BLaER1 treated with 17β-estradiol and CSF1 and Interleukin-3, amounts not matched to agents 10 nM and 100 nM (cell line): ENCODE data around the gene UTP18.

Experiments used
- H3K27ac ChIP-seq, 11 experiments: shearing (Covaris generic); formaldehyde crosslinking; 2 replicates each; pipeline ENCODE4 v1.8.1; 2022
- H3K27me3 ChIP-seq, 11 experiments: shearing (Covaris generic); formaldehyde crosslinking; 2 replicates each; pipeline ENCODE4 v1.8.1; 2022
- H3K36me3 ChIP-seq, 11 experiments: shearing (Covaris generic); formaldehyde crosslinking; 2 replicates each; pipeline ENCODE4 v1.8.1; 2022
- H3K4me1 ChIP-seq, 10 experiments: shearing (Covaris generic); formaldehyde crosslinking; 2 replicates each; pipeline ENCODE4 v1.8.1; 2022
- H3K4me2 ChIP-seq, 11 experiments: shearing (Covaris generic); formaldehyde crosslinking; 2 replicates each; pipeline ENCODE4 v1.8.1; 2022
- H3K4me3 ChIP-seq, 10 experiments: shearing (Covaris generic); formaldehyde crosslinking; 2 replicates each; pipeline ENCODE4 v1.8.1; 2022
- H3K9ac ChIP-seq, 11 experiments: shearing (Covaris generic); formaldehyde crosslinking; 2 replicates each; pipeline ENCODE4 v1.8.1; 2022
- H3K9me3 ChIP-seq, 11 experiments: shearing (Covaris generic); formaldehyde crosslinking; replicated peaks in 1 of 11; 2 replicates each; pipeline ENCODE4 v1.8.1; 2022
- H4K20me1 ChIP-seq, 11 experiments: shearing (Covaris generic); formaldehyde crosslinking; 2 replicates each; pipeline ENCODE4 v1.8.1; 2022
- Cebpa-rat ChIP-seq, 11 experiments: shearing (Covaris generic); IDR thresholded peaks; 2 replicates each; pipeline ENCODE4 v1.8.1; 2022

Gene UTP18

GRCh38 chr17:51230306-51230705, 30.0 kb upstream of the UTP18 start:
- Histone ChIP-seq H3K4me3 (no peak overlapping the region), H3K27ac (peak overlapping the region in 9 of 11 experiments; percentile 2 to 56 (median 35); a peak in 15 of 22 replicates), H3K9ac (no peak overlapping the region), H3K27me3 (no peaks in the 10 kb centered on the region), H3K36me3 (peaks cover 3 to 35% (median 17%) of the 10 kb centered on the region in 11 experiments; a peak in 18 of 22 replicates), H4K20me1 (peaks cover 0 to 96% (median 25%) of the 10 kb centered on the region in 11 experiments; a peak in 14 of 22 replicates), H3K9me3 (0 out of 22 replicates have a peak, but pooled peaks cover 0 to 4% (median 0%) of the 10 kb centered on the region in 11 experiments), H3K4me1 (peaks cover 38 to 76% (median 58%) of the 10 kb centered on the region in 10 experiments), H3K4me2 (peak overlapping the region; percentile 30 to 69 (median 54); a peak in 21 of 22 replicates)
- no peak for TF ChIP-seq Cebpa-rat (IDR thresholded peaks at IDR 0.05)

GRCh38 chr17:51231999-51232398, 28.3 kb upstream of the UTP18 start:
- H3K27ac ChIP-seq: no peak overlapping the region
- H3K27me3 ChIP-seq: no peaks in the 10 kb centered on the region
- peaks cover 0 to 16% (median 8%) of the 10 kb centered on the region in 11 experiments; a peak in 13 of 22 replicates for H3K9me3 ChIP-seq
- no peak overlapping the region for H3K9ac ChIP-seq
- H3K4me2 ChIP-seq: peak overlapping the region in 3 of 11 experiments; percentile 15 to 46 (median 42); a peak in 3 of 22 replicates
- H4K20me1 ChIP-seq: peaks cover 0 to 94% (median 19%) of the 10 kb centered on the region in 11 experiments; a peak in 13 of 22 replicates
- no peak for TF ChIP-seq Cebpa-rat (IDR thresholded peaks at IDR 0.05)
- H3K4me1 ChIP-seq: peaks cover 30 to 59% (median 44%) of the 10 kb centered on the region in 10 experiments
- H3K4me3 ChIP-seq: no peak overlapping the region
- peaks cover 13 to 46% (median 26%) of the 10 kb centered on the region in 11 experiments for H3K36me3 ChIP-seq

GRCh38 chr17:51234162-51234561, 26.2 kb upstream of the UTP18 start:
- H3K4me1 ChIP-seq: peaks cover 37 to 52% (median 43%) of the 10 kb centered on the region in 10 experiments
- no peak overlapping the region for H3K4me3 ChIP-seq
- H3K9ac ChIP-seq: no peak overlapping the region

GRCh38 chr17:51238255-51238887, 22.0 kb upstream of the UTP18 start:
- H3K27ac ChIP-seq: peak overlapping the region in 9 of 11 experiments; percentile 44 to 76 (median 67); a peak in 19 of 22 replicates
- peaks cover 17 to 53% (median 37%) of the 10 kb centered on the region in 11 experiments for H3K36me3 ChIP-seq
- H3K4me1 ChIP-seq: peaks cover 15 to 25% (median 19%) of the 10 kb centered on the region in 10 experiments
- peaks cover 0 to 87% (median 8%) of the 10 kb centered on the region in 11 experiments; a peak in 11 of 22 replicates for H4K20me1 ChIP-seq
- no peaks in the 10 kb centered on the region for H3K27me3 ChIP-seq
- peak overlapping the region in 1 of 10 experiments; percentile 21; a peak in 2 of 20 replicates for H3K4me3 ChIP-seq
- peak overlapping the region in 7 of 11 experiments; percentile 25 to 52 (median 30); a peak in 11 of 22 replicates for H3K9ac ChIP-seq
- TF ChIP-seq Cebpa-rat (IDR thresholded peaks at IDR 0.05): no peak
- peak overlapping the region; percentile 53 to 77 (median 68) for H3K4me2 ChIP-seq
- peaks cover 0 to 24% (median 11%) of the 10 kb centered on the region in 11 experiments; a peak in 13 of 22 replicates for H3K9me3 ChIP-seq

More at GRCh38 chr17:51234162-51234561, 26.2 kb upstream of the UTP18 start:
- peaks cover 0 to 24% (median 11%) of the 10 kb centered on the region in 11 experiments; a peak in 13 of 22 replicates for H3K9me3 ChIP-seq
- H3K27ac ChIP-seq: no peak overlapping the region
- peaks cover 0 to 96% (median 19%) of the 10 kb centered on the region in 11 experiments; a peak in 13 of 22 replicates for H4K20me1 ChIP-seq
- peaks cover 13 to 54% (median 34%) of the 10 kb centered on the region in 11 experiments for H3K36me3 ChIP-seq
- no peak for TF ChIP-seq Cebpa-rat (IDR thresholded peaks at IDR 0.05)
- H3K4me2 ChIP-seq: no peak overlapping the region
- H3K27me3 ChIP-seq: no peaks in the 10 kb centered on the region

- TF ChIP-seq Cebpa-rat (IDR thresholded peaks at IDR 0.05): no peak
- no peak overlapping the region for H3K27ac ChIP-seq
- H3K36me3 ChIP-seq: peaks cover 12 to 57% (median 34%) of the 10 kb centered on the region in 11 experiments; a peak in 21 of 22 replicates
- no peak overlapping the region for H3K9ac ChIP-seq
- no peak overlapping the region for H3K4me3 ChIP-seq
- no peaks in the 10 kb centered on the region for H3K27me3 ChIP-seq
- peaks cover 0 to 79% (median 0%) of the 10 kb centered on the region in 11 experiments; a peak in 9 of 22 replicates for H4K20me1 ChIP-seq
- H3K4me1 ChIP-seq: peaks cover 15 to 25% (median 19%) of the 10 kb centered on the region in 10 experiments
- no peak overlapping the region for H3K4me2 ChIP-seq
- H3K9me3 ChIP-seq: peaks cover 0 to 20% (median 10%) of the 10 kb centered on the region in 11 experiments; a peak in 13 of 22 replicates
Observed at GRCh38 chr17:51240275-51240674, 20.1 kb upstream of the UTP18 start.

GRCh38 chr17:51244041-51244440, 16.3 kb upstream of the UTP18 start:
- H3K4me1 ChIP-seq: peaks cover 5 to 13% (median 6%) of the 10 kb centered on the region in 10 experiments; a peak in 17 of 20 replicates
- H3K9me3 ChIP-seq: no peaks in the 10 kb centered on the region
- H3K4me3 ChIP-seq: no peak overlapping the region
- H3K4me2 ChIP-seq: no peak overlapping the region
- no peak for TF ChIP-seq Cebpa-rat (IDR thresholded peaks at IDR 0.05)
- H3K27ac ChIP-seq: no peak overlapping the region
- H3K9ac ChIP-seq: no peak overlapping the region
- H3K27me3 ChIP-seq: no peaks in the 10 kb centered on the region
- H3K36me3 ChIP-seq: peaks cover 4 to 64% (median 28%) of the 10 kb centered on the region in 11 experiments; a peak in 19 of 22 replicates
- peaks cover 0 to 43% (median 0%) of the 10 kb centered on the region in 11 experiments; a peak in 7 of 22 replicates for H4K20me1 ChIP-seq

- no peak overlapping the region for H3K4me3 ChIP-seq
- no peak overlapping the region for H3K27ac ChIP-seq
- H3K9ac ChIP-seq: no peak overlapping the region
- peaks cover 0 to 35% (median 0%) of the 10 kb centered on the region in 11 experiments; a peak in 7 of 22 replicates for H4K20me1 ChIP-seq
- no peak for TF ChIP-seq Cebpa-rat (IDR thresholded peaks at IDR 0.05)
- no peaks in the 10 kb centered on the region for H3K27me3 ChIP-seq
- H3K4me2 ChIP-seq: no peak overlapping the region
- H3K4me1 ChIP-seq: peaks cover 0 to 7% (median 0%) of the 10 kb centered on the region in 10 experiments; a peak in 1 of 20 replicates
- peaks cover 4 to 79% (median 42%) of the 10 kb centered on the region in 11 experiments; a peak in 20 of 22 replicates for H3K36me3 ChIP-seq
- peaks cover 0 to 3% (median 0%) of the 10 kb centered on the region in 11 experiments; a peak in 1 of 22 replicates for H3K9me3 ChIP-seq
Observed at GRCh38 chr17:51245535-51245934, 14.8 kb upstream of the UTP18 start.

GRCh38 chr17:51250314-51250840, 10.0 kb upstream of the UTP18 start:
- H4K20me1 ChIP-seq: peaks cover 0 to 45% (median 18%) of the 10 kb centered on the region in 11 experiments; a peak in 9 of 22 replicates
- TF ChIP-seq Cebpa-rat (IDR thresholded peaks at IDR 0.05): no peak
- H3K4me3 ChIP-seq: no peak overlapping the region
- no peak overlapping the region for H3K4me2 ChIP-seq
- peaks cover 39 to 98% (median 76%) of the 10 kb centered on the region in 11 experiments; a peak in 21 of 22 replicates for H3K36me3 ChIP-seq
- H3K9me3 ChIP-seq: peaks cover 0 to 7% (median 0%) of the 10 kb centered on the region in 11 experiments; a peak in 6 of 22 replicates
- H3K4me1 ChIP-seq: peaks cover 0 to 31% (median 9%) of the 10 kb centered on the region in 10 experiments; a peak in 11 of 20 replicates
- H3K9ac ChIP-seq: no peak overlapping the region
- no peak overlapping the region; a peak in 1 of 22 replicates for H3K27ac ChIP-seq
- no peaks in the 10 kb centered on the region for H3K27me3 ChIP-seq
